GM21515 (cell line): ENCODE measurements around the gene NR2F1-AS1.

Source experiments
- ATAC-seq: cut with Tn5 transposase; IDR thresholded peaks from one replicate; pipeline ENCODE4 v1.9.1; 2021; ENCODE audit not compliant: unreplicated experiment

The NR2F1-AS1 gene

DNA sequence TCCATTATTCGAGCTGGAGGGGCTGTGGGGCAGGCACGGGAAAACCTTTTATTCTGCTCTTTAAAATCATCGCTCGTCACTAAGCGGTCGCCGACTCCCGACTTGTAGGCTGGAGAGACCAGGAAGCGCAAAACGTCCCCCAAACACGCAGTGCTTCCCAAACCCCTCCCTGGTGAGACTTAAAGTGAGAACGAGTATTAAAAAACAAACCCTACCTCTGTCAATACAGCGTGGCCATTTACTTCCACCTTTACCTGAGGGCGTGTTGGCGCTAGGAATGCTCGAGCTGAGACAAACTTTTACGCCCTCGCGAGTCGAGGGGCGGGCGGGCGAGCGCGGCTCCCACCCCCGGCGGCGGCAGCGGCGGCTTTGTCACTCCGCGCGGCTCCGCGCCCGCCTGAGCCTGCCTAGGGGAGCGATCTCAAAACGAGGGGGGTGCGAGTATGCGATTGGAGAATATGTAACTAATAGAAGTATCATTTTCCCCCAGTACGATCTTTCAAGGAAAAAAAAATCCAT is at the start of gene NR2F1-AS1:
Gene NR2F1-AS1 (minus strand): TSS at position 293 of the 519 bp plus-strand sequence.
- ATAC-seq = peak; percentile 32

DNA sequence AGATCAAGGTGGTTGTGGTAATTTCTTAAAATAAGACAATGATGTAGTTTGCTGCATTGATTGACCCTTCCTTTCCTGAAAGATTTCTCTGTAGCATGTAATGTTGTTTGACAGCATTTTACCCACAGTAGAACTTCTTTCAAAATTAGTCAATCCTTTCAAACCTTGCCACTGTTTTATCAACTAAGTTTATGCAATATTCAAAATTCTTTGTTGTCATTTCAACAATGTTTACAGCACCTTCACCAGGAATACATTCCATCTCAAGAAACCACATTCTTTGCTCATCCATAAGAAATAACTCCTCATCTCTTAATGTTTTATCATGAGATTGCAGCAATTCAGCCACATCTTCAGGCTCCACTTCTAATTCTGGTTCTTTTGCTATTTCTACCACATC is 45.8 kb upstream of the NR2F1-AS1 start:
- no peak for ATAC-seq

DNA sequence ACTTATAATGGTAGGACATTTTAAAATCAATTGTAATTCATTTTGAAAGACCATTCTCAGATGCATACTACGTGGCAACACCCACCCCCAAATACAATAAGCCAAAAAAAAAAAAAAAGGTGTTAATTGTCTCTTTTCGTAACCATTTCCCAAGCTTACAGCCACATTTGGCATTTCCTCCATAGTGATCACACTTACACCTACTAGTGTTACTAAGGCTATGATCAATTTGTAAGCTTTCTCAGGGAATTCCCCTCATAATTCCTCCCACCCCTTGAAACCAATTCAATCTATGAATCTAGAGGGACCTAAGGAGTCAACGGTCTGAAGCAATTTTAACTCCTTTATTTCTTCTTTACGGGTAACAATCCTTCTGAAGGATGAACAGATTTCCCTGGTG is 42.1 kb upstream of the NR2F1-AS1 start:
- ATAC-seq = no peak

DNA sequence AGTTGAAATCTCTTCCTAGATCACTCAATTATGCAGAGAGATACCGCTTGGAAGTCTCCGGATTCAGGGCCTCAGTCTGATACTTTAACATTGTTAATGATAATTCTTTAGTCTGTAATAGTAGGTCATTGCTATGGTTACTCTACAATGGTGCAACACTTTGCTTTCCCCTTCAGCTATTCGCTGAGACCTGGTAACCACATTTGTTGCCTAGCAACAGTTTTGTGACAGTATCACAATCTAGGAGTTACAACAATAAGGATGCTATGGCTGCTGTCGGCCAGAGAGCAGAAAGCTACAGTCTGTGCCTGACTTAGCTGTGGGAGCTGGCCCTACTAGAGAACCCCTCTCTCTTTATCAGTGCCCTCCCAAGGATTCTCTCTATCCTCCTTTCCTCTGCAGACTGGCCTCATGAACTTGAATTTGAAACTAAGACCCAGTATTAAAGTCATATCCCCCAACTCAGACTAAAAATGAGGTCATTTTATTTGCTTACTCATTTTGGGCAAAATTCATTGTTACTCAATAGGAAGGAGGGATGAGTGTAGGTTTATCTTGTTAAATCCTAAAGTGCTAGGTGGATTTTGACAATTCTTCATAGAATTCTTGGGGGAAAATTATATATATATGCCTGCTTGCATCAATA is 41.3 kb upstream of the NR2F1-AS1 start:
- ATAC-seq = no peak

DNA sequence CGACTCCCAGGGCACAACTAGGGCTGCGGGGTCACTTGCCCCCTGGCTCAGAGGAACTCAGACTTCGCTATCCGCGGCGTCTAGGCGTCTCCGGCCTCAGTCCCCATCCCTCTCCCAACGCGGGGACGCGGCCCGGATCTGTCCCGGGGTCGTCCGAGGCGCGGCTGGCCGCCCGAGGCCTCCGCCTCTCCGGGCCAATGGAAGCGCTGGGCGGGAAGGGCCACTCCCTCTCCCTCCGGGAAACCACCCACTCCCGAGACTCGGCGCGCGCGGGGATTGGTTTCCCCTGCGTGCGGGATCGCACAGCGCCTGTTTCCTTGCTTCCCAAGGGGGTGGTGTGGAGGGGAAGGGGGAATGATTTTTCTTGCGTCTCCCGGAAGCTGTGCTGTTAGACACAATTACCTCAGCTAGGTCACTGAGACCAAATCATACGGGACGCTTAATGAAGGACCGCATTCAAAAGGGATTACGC is 40.3 kb upstream of the NR2F1-AS1 start:
- ATAC-seq = no peak

DNA sequence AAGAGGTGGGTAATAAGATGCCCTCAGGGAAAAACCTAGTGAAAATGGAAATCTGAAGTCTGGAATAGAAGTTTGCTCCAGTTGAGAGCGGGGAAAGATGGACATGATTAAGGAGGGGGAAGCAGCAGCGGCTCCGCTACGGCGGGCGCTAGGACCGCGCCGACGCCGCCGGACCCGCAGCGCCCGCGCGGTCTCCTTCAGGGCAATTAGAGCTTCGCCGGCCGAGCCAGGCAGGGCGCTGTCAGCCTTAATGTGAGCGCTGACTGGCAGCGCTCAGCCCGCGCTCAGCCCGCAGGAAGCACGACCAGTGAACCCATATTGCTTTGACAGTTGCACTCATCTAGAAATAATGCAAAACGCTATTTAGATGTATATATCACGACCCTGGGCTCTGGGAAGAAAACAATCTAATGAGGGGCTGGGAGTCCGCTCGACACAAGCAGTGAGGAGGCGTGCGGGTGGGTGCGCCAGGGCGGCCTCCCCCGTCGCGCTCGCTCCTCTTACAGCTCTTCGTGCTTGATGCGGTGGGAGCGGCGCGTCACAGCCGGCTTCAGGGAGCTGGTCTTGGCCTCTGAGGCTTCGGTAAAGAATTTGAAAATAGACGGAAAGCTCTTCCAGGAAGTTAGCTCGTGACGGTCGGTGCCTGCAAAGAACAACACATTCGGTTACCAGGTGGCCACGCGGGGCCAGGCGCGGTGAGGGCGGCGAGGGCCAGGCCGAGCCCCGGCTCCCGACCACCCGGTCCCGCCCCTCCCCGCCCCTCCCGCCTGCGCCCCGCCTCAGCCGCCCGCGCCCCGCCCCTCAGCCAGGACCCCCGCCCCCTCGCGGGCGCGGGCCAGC is 39.7 kb upstream of the NR2F1-AS1 start:
- peak; percentile 99 for ATAC-seq

DNA sequence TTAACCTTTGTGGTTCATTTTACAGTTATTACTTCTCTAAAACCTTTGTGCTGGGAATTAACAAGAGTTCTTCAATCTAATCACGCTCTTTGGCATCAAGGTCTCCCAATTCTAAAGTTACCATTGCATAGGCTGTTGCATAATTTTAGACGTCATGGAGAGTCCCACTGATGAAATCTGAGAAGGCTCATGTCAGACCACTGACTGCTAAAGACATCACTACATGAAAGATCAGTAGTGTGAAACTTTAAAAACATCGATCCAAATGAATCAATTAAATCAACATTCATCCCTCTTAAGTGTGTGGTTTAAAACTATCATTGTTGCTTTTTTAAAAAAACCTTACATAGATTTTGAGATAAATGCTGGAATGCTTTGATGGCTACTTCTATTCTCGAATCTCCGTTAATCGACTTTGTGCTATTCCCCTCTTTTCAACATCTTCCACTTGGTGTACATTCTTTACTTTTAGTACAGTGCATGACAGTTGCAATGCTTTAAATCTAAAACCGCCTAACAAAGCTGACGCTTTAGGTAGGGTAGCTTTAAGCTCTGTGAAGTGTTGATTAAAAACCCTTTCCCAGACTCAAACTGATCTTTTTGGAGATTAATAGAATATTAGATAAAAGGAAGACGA is 35.6 kb upstream of the NR2F1-AS1 start:
- ATAC-seq = no peak

DNA sequence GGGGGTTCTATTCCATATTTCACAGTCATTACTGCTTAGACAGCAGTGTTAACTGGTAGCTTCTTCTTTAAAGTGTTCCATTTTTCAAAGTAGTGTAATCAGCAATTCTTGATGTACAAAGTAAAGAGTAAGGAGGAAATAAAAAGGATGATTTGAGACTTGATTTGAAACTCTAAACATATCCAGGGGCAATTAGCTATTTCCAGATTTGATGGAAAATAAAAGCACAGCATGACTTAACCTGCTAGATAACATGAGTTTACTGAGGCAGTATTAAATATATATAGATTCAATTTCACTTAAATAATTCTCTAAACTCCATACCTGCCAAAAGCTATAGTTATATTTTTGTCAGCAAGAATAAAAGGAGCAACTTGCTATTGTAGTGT is 31.8 kb upstream of the NR2F1-AS1 start:
- ATAC-seq = no peak

DNA sequence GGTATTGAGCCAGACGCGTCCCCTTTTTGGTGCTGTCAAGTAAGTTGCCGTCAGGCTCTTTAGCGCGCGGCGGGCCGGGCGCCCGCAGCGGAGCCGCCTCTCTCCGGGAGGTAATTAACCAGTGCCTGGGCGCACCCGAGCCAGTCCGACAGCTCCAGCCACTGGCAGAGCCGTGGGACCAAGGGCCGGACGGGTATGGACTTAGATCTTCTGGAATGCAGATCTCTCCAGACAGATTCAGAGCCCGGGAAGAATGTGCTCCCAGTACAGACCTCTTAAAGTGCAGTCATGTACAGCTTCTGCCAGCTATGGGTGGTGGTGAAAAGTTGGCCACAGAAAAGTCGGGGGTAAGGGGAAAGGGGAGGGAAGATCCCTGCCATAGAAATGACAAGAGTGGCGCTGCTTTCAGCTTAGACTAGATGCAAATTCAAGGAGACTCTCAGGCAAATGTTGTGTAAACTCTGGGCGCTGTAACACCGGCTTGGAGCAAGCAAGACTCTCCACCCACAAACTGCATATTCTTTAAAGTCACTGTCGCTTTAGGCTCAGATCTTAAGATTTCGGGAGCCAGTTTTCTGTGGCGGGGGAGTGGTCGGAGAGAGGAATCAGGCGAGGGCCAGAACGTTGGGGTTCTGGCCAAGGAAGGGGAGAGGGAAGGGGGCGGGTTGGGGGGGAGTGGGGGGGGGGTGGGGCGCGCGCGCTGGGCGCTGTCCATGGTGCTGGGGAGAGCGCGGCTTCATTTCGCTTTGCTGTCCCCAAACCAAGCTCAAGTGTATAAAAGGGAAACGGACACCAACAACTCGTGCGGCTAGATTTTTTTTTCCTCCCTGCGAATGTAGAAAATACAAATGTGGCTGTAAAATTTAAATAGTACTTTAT is 31.2 kb upstream of the NR2F1-AS1 start:
- no peak for ATAC-seq

DNA sequence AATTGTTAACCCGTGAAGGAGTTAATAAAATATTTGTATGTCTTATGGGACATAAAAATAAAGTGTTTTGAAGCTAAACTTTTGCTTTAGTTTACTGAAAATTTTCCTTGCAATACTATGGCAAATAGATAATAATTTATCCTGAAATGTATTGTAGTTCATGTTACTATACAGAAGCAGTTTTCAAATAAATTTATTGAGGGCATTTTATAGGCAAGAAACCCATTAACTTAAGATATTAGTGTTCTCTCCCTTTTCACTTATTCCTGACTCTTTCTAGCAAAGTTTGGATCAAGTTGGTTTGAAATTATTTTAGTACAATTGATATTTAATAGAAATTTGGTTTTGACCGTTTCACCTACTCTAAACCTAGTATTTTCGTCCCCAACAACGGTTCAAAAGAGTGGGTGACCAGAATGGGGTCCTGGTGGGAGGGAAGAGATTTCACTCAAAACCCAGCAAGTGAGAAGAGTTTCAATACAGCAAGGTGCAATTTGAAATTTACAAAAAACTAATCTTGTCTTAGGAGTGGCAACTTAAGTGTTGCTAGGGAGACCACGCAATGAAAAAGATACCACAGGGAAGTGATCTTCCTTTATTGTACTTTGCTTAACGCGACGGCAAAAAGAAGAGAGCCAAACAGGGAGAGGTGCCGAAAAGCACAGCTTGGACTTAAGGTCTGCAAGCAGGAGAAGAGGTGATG is 30.4 kb upstream of the NR2F1-AS1 start:
- no peak for ATAC-seq

DNA sequence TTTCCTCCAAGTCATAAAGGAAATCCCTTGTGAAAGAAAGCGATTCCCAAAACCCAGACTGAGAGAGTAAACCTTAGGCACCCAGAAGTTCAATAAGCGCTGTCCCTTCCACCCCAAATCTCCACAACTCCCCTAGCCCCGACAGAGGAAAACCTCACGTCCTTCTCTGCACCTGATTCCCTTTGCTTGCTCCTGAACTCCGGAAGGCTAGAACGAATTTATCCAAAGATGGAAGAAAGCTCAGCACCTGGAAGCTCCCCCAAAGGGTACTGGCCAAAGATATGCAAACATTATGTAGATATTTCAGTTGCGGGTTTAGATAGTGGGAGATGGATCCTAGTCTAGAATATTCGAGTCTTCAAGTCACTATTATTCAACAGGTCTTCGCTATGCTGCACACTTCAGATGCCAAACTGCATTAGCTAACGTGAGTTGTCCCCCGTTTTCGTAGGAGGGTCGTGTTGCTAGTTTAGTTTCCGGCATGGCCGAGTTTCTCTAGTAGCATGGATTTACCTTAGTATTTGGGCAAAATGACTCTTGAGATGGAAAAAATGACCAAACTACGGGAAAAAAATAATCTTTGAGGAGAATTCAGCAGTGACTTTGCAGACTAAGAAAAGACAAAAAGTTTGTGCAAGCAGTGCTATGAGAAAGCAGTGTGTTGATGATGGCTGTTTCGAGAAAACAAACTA is 29.7 kb upstream of the NR2F1-AS1 start:
- no peak for ATAC-seq

DNA sequence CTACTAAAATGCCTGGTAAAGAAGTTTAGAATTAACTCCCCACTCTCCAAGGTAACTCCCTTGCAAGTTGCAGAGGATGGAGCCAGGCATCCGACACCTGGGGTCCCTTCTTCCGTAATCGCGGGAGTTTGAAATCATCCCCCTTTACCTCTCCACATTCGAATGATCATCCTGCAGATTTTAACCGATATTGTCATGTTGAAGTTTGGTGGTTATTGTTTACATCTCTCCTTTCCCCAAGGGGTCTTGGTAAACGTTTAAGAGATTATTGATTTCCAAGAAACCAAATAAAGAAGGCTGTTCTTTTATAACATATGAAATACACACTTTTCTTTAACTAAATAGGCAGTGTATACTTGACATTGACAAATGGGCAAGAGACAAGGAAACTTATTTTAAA is 28.7 kb upstream of the NR2F1-AS1 start:
- ATAC-seq = no peak

DNA sequence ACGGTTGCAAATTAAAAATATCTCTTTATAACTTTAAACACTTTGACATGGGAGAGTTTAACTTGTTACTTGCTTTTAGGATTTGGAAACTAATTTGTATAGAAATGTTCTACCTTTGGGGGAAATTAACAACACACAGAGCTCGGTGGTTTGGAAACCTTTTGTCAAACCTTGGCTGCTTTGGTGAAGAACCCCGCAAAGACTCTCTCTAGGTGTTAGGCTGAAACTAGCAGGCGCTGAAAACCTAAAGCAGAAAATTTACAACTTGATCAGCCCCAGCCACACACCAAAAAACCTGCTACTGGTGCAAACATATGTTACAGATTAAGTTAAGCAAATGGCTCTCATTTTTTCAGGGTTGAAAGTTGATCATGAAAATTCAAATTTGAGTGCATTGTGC is 27.8 kb upstream of the NR2F1-AS1 start:
- ATAC-seq = no peak

DNA sequence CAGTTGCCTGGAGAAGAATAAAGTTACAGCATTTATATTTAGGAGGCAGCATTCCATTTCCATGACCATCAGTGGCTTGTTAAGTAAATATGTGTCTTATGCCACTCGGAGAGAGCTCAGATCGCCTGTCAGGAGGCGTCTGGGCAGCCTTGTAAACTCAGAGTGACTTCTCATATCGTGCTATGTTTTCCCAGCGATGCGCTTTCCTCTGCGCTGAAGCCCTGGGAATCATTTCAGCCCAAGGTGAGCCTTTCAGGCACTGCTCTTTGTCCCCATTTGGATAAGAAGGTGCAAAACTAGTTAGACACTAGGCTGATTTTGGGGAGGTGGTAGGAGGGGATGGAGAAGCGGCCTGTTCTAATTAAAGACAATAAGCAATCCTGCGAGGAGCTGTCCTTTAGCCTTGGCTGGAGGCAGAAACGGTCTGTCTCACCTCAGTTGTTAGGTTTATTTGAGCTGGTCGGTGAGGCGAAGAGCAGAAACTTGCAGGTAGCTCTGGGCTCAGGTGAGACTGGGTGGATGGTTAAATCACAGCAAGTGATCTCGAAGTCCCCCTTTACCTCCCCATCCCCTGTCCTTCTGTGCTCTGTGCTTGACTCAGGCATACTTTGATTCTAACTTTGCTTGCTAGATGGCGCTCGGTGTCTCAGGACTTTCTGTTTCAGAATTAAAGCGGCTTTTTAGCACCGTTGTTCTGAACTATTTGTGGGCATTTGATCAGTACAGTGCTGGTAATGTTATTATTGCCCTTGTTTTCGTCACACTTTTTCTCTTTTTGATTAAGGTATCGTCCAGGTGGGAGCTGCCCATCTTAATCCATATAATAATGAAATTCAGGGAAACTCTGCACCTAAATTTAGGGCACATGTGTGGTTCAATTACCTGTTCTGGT is 26.6 kb upstream of the NR2F1-AS1 start:
- peak; percentile 85 for ATAC-seq

DNA sequence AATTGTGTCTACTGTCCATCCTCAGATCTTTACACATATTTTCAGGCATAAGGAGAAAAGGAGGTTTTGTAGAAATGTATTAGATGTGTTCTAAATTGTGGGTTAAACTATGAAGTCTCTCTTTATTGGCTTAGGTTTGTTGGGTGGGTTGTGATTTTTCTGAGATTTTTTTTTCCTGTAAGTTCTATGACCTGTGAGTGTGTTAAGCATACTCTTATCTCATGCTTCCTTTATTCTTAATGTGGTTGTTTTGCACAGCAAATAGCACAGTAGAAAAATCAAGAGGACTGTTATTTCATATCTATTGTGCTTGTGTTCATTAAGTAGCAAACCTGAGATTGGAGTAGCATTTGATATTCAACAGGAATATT is 25.3 kb upstream of the NR2F1-AS1 start:
- ATAC-seq = no peak

DNA sequence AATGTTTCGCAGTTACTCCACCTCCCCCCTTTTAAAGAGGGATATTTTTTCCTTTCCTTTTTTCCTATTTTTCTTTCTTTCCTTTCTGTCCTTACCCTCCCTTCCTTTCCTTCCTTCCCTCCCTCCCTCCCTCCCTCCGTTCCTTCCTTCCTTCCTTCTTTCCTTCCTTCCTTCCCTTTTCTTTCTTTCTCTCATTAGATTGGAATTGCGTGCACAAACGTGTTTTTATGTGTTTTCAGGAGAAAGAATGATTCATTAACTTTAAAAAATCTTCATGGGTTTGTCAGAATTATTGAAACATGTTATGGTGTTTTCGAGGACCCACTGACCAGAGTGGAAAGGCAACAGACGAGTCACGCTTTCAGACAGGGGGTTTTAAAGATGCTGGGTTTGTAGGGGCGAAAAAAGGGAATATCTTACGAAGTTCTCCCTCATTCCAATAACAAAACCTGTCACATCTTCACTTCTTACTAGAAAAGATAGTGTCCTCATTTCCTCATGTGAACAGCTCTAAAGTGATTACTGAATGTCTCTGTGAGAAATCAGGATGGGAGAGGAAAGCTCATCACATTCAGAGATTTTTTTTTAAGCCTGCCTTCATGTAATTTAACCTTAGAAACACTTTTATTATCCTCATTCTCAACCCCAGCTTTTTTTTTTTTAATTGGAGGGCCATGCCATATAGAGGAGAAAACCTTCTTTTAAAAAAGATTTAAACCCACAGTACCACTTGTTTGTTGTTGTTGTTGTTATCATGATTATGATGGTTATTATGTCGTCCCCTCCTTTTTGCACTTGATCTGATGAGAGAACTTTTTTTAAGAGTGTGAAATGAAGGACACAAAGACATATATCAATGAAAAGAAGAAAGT is 23.9 kb upstream of the NR2F1-AS1 start:
- no peak for ATAC-seq

DNA sequence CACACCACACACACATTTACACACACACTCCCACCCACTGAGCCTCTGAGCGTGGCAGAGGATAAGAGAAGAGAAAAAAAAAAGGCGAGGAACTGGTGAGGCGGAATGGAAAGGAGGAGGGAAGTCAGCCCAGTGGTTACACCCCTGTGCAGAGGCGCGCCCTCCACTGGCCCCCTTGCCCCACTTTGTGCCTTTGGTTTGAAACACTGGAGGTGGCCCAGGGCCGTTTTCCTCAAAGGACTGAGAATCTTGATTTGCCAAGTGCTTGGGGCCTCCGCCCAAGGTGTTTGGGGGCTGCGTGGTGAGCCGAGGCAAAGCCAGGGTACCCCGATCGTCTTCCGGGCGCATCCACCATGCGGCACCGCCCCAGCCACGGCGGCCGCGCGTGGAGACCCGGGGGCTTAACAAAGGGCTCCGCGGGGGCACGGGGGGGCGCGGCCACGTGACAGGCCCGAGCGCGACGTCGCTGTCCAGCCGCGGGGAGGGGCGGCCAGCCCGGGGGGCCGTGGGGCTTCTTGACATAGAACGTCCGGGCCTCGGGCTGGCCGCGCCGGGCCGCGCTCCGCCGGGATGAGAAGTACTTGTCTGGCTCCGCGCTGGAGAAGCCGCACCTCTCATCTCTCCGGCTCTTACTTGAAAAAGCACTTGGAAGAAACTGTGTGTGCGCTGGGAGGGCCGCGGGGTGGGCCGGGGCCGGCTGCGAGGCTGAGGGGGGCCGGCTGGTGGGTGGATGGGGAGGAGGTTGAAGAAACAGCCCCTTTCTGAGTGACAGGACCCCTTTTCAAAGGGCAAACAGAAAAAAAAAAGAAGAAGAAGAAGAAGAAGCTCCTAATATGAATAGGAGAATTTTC is 23.0 kb upstream of the NR2F1-AS1 start:
- no peak for ATAC-seq
